H9 (cell line): ENCODE results near the gene MTARC2. TPM values are rescaled to one million over a fixed set of nuclear protein-coding genes. Genes with fewer than 3 reads are reported as not detected.
A peak's percentile ranks its signal among the peaks of the same experiment; 100 is the strongest.

ENCODE experiments used
- DNase-seq: peaks from one replicate; pipeline ENCODE4 v3.0.0-alpha.2; 2017
- H2AFZ ChIP-seq: one replicate; pipeline ENCODE4 v1.6.1; 2013; ENCODE audit warnings: mild to moderate bottlenecking, low read length, control low read depth, moderate library complexity
- H2AK5ac ChIP-seq: 2 replicates; pipeline ENCODE4 v1.6.1; 2013; ENCODE audit warnings: low read length, control low read depth, mixed read lengths; ENCODE audit not compliant: insufficient read length
- H2BK120ac ChIP-seq: one replicate; pipeline ENCODE4 v1.6.1; 2013; ENCODE audit warnings: low read depth, mild to moderate bottlenecking, low read length, control low read depth, inconsistent platforms; ENCODE audit not compliant: poor library complexity, severe bottlenecking
- H2BK12ac ChIP-seq: 2 replicates; pipeline ENCODE4 v1.6.1; 2013; ENCODE audit warnings: low read length, control low read depth, mixed read lengths, low read depth; ENCODE audit not compliant: insufficient read length
- H2BK15ac ChIP-seq: 2 replicates; pipeline ENCODE4 v1.6.1; 2013; ENCODE audit warnings: low read depth, low read length, control low read depth
- H2BK20ac ChIP-seq: one replicate; pipeline ENCODE4 v1.6.1; 2013; ENCODE audit warnings: low read depth, mild to moderate bottlenecking, low read length, control low read depth, inconsistent platforms; ENCODE audit not compliant: poor library complexity, severe bottlenecking
- H2BK5ac ChIP-seq: 2 replicates; pipeline ENCODE4 v1.6.1; 2013; ENCODE audit warnings: low read length, control low read depth, mixed read lengths; ENCODE audit not compliant: insufficient read length
- H3K14ac ChIP-seq: 2 replicates; pipeline ENCODE4 v1.6.1; 2013; ENCODE audit warnings: low read length, control low read depth; ENCODE audit not compliant: insufficient read depth
- H3K18ac ChIP-seq: 2 replicates; pipeline ENCODE4 v1.6.1; 2013; ENCODE audit warnings: low read depth, mild to moderate bottlenecking, mixed read lengths, low read length, control low read depth; ENCODE audit not compliant: insufficient read length
- H3K23ac ChIP-seq: 2 replicates; pipeline ENCODE4 v1.6.1; 2013; ENCODE audit warnings: low read length, control low read depth, mixed read lengths, low read depth; ENCODE audit not compliant: insufficient read length
- H3K23me2 ChIP-seq: 2 replicates; pipeline ENCODE4 v1.6.1; 2013; ENCODE audit warnings: low read depth, mild to moderate bottlenecking, mixed read lengths, low read length, control low read depth; ENCODE audit not compliant: insufficient read length, poor library complexity, severe bottlenecking
- H3K27ac ChIP-seq: 2 replicates; pipeline ENCODE4 v1.5.1; 2013; ENCODE audit warnings: low read length, control low read depth, mixed read lengths, low read depth; ENCODE audit not compliant: insufficient read length
- H3K27me3 ChIP-seq: 2 replicates; pipeline ENCODE4 v1.6.1; 2013; ENCODE audit warnings: low read length, control low read depth, inconsistent platforms; ENCODE audit not compliant: insufficient read depth
- H3K4ac ChIP-seq: 2 replicates; pipeline ENCODE4 v1.6.1; 2013; ENCODE audit warnings: low read depth, mild to moderate bottlenecking, control low read depth, inconsistent platforms, low read length, moderate library complexity
- H3K4me1 ChIP-seq: 2 replicates; pipeline ENCODE4 v1.6.1; 2013; ENCODE audit warnings: low read length, control low read depth, inconsistent platforms; ENCODE audit not compliant: insufficient read depth
- H3K4me2 ChIP-seq: 2 replicates; pipeline ENCODE4 v1.6.1; 2013; ENCODE audit warnings: low read length, control low read depth, mixed read lengths; ENCODE audit not compliant: insufficient read length, insufficient read depth
- H3K56ac ChIP-seq: 2 replicates; pipeline ENCODE4 v1.6.1; 2013; ENCODE audit warnings: low read depth, mild to moderate bottlenecking, mixed read lengths, low read length, control low read depth; ENCODE audit not compliant: insufficient read length
- H3K79me1 ChIP-seq: 2 replicates; pipeline ENCODE4 v1.6.1; 2013; ENCODE audit warnings: low read depth, mild to moderate bottlenecking, moderate library complexity, low read length, control low read depth, inconsistent platforms; ENCODE audit not compliant: insufficient read depth, poor library complexity, severe bottlenecking
- H3K79me2 ChIP-seq: 2 replicates; pipeline ENCODE4 v1.6.1; 2013; ENCODE audit warnings: low read length, control low read depth, inconsistent platforms; ENCODE audit not compliant: insufficient read depth
- H3K9ac ChIP-seq: 2 replicates; pipeline ENCODE4 v1.6.1; 2013; ENCODE audit warnings: low read length, control low read depth, mixed read lengths; ENCODE audit not compliant: insufficient read length; ENCODE audit errors: extremely low read depth
- H3K9me3 ChIP-seq: one replicate; pipeline ENCODE4 v1.6.1; 2013; ENCODE audit warnings: low read depth, low read length, inconsistent platforms; ENCODE audit not compliant: control insufficient read depth
- H3T11ph ChIP-seq: one replicate; pipeline ENCODE4 v1.6.1; 2013; ENCODE audit warnings: mild to moderate bottlenecking, low read length, control low read depth, inconsistent platforms
- H4K20me1 ChIP-seq: one replicate; pipeline ENCODE4 v1.6.1; 2013; ENCODE audit not compliant: control insufficient read depth, insufficient read length, insufficient read depth
- H4K5ac ChIP-seq: 2 replicates; pipeline ENCODE4 v1.6.1; 2013; ENCODE audit warnings: low read depth, mild to moderate bottlenecking, mixed read lengths, low read length, control low read depth; ENCODE audit not compliant: insufficient read length
- H4K8ac ChIP-seq: replicated peaks from 2 replicates; pipeline ENCODE4 v1.6.1; 2013; ENCODE audit warnings: low read length, control low read depth, mixed read lengths, low read depth; ENCODE audit not compliant: insufficient read length
- H4K91ac ChIP-seq: 2 replicates; pipeline ENCODE4 v1.6.1; 2013; ENCODE audit warnings: low read depth, mild to moderate bottlenecking, moderate library complexity, mixed read lengths, low read length, control low read depth; ENCODE audit not compliant: insufficient read length
- H3K27ac Mint-ChIP-seq, 3 experiments: 2 replicates in 2 of 3; 3 replicates in 1 of 3; pipeline ENCODE4 v1.8.0; 2020 to 2021; ENCODE audit warnings: mixed read lengths in 3 of 3, mild to moderate bottlenecking in 1 of 3, moderate library complexity in 1 of 3
- H3K27me3 Mint-ChIP-seq: 2 replicates; pipeline ENCODE4 v1.8.0; 2021; ENCODE audit warnings: low read depth, mild to moderate bottlenecking, moderate library complexity, mixed read lengths
- H3K36me3 Mint-ChIP-seq, 3 experiments: 2 replicates in 2 of 3; 3 replicates in 1 of 3; pipeline ENCODE4 v1.8.0; 2020 to 2021; ENCODE audit warnings: low read depth in 3 of 3, mixed read lengths in 3 of 3; ENCODE audit not compliant: insufficient read depth in 1 of 3
- H3K4me1 Mint-ChIP-seq, 2 experiments: 2 replicates each; pipeline ENCODE4 v1.8.0; 2020; ENCODE audit warnings: mixed read lengths in 2 of 2
- H3K4me3 Mint-ChIP-seq, 2 experiments: 2 replicates in 1 of 2; 3 replicates in 1 of 2; pipeline ENCODE4 v1.8.0; 2020 to 2021; ENCODE audit warnings: mild to moderate bottlenecking in 2 of 2, mixed read lengths in 2 of 2, moderate library complexity in 1 of 2
- H3K9me3 Mint-ChIP-seq, 2 experiments: 2 replicates in 1 of 2; 3 replicates in 1 of 2; pipeline ENCODE4 v1.8.0; 2020; ENCODE audit warnings: mild to moderate bottlenecking in 2 of 2, mixed read lengths in 2 of 2, moderate library complexity in 1 of 2
- CTCF ChIP-seq: fragments of 200-600 bp; sonication (generic); conservative IDR thresholded peaks from 3 replicates; pipeline ENCODE4 v1.8.0; 2021; ENCODE audit warnings: antibody characterized with exemption, mild to moderate bottlenecking
- WGBS: extraction: QIAGEN DNeasy Blood & Tissue Kit; methylation state at CpG from one replicate; pipeline ENCODE4 v1.1.7; 2013; ENCODE audit warnings: missing lambda C conversion rate, low lambda C conversion rate, mixed read lengths; ENCODE audit not compliant: insufficient read length; ENCODE audit errors: extremely low coverage; 5-methylcytosine and 5-hydroxymethylcytosine counted together
- total RNA-seq: library from RNA; stranded (reverse); gene quantifications from 2 replicates; pipeline ENCODE4 v1.2.1, GENCODE V29; 2021

Gene MTARC2
- total RNA-seq, 1 experiment from 2014 or later, result 7.7 TPM

- Histone ChIP-seq H4K91ac (no peak overlapping the region), H3K27me3 (peaks cover 6% of the 10 kb centered on the region; the same call in 1 of the 2 replicates), H2BK15ac (no peak overlapping the region), H2AK5ac (no peak overlapping the region), H3K4me2 (no peak overlapping the region), H4K5ac (no peak overlapping the region), H3K9me3 (no peaks in the 10 kb centered on the region), H3K23ac (no peak overlapping the region), H3K18ac (no peak overlapping the region), H3K4ac (no peak overlapping the region), H3K79me1 (no peaks in the 10 kb centered on the region), H4K8ac (no peak overlapping the region), H2BK12ac (no peak overlapping the region), H2BK5ac (no peak overlapping the region), H3K9ac (no peak overlapping the region), H4K20me1 (no peaks in the 10 kb centered on the region), H3K27ac (no peak overlapping the region), H3T11ph (no peak overlapping the region), H3K14ac (no peak overlapping the region), H3K56ac (no peak overlapping the region), H2AFZ (no peak overlapping the region), H3K79me2 (no peaks in the 10 kb centered on the region), H3K23me2 (peaks cover 15% of the 10 kb centered on the region), H2BK120ac (no peak overlapping the region), H2BK20ac (no peak overlapping the region), H3K4me1 (no peaks in the 10 kb centered on the region; the same call in 1 of the 2 replicates)
- peaks cover 0 to 4% (median 2%) of the 10 kb centered on the region in 3 experiments; a peak in 4 of 7 replicates for H3K36me3 Mint-ChIP-seq
- WGBS, result no CpG with 5 or more reads among the region's 3 CpGs
- H3K27ac Mint-ChIP-seq, result no peak overlapping the region
- peak overlapping the region in 1 of 2 experiments; percentile 89; a peak in 2 of 5 replicates for H3K4me3 Mint-ChIP-seq
- no peaks in the 10 kb centered on the region for H3K9me3 Mint-ChIP-seq
- H3K27me3 Mint-ChIP-seq, result peaks cover 73% of the 10 kb centered on the region
- DNase-seq, result no peak
- H3K4me1 Mint-ChIP-seq, result peaks cover 39 to 44% of the 10 kb centered on the region in 2 experiments
- no peak for TF ChIP-seq CTCF
Measured at GRCh38 chr1:220746851-220747250, 1.3 kb upstream of the MTARC2 start.
